Heart left ventricle (tissue), 13 donors: ENCODE results near the gene CRYBG3.

ENCODE experiments used
- CTCF ChIP-seq, 12 donors: fragments of 200-600 bp; sonication (generic) in 4 of 12; IDR thresholded peaks; one replicate each; pipeline versions ENCODE4 v1.5.0 to v1.8.0; 2018 to 2022; ENCODE audit warnings: antibody characterized with exemption in 12 of 12, mild to moderate bottlenecking in 5 of 12
- POLR2A ChIP-seq, 2 donors: fragments of 450-650 bp; IDR thresholded peaks; one replicate each; pipeline ENCODE4 v1.6.1; 2017; ENCODE audit warnings: antibody characterized with exemption in 2 of 2, mild to moderate bottlenecking in 2 of 2, moderate library complexity in 2 of 2
- donor health status: ischemic (EF 13 %, LVEDD 7.1; RV severe dilation, severe dysfunction).
- donor health status: DM: no; HTN: yes; CAD: no.
- donor health status: DM: no; HTN: no; CAD: no.
- donor health status: ischemic (EF 25% LVEDD 6.9; RV normal size, moderate dysfunction).
- donor health status: ischemic (EF 25% LVEDD 5.7; RV mildly dilated, moderate dysfunction).
- donor health status: ischemic (EF 35%, LVEDD 5.7; RV mildly dilated, moderate dysfunction).
- donor health status: nonischemic (EF 11% LVEDD 7.7; RV severe dilation, severe dysfunction).
- donor health status: DM: yes; HTN: yes; CAD: no.
- donor health status: PGD.
- donor health status: ischemic (EF 29% LVEDD 5.4; RV normal size, mild dysfunction).
- donor health status: nonischemic (EF 23%, LVEDD 6.1; RV moderate dilation, normal function).

DNA sequence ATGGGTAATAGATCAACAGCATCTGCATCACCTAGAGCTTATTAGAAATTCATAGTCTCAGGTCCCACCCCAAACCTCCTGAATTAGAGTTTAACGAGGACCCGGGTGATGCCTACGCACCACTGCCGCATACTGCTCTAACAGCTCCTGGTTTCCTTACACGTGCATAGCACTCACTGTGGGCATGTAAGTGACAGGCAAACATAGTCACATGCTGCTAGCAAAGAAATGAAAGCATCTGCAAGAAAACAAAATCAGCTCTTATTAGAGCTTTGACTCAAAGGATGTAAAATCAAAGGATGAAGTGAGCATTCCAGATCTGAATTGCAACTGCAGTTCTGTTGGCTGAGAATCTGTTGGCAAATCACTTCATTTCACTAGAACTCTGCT lies 169.5 kb downstream of the CRYBG3 start:
- no peak for TF ChIP-seq CTCF (IDR thresholded peaks at IDR 0.05)
- no peak for TF ChIP-seq POLR2A (IDR thresholded peaks at IDR 0.05)
